RWPE1 (cell line): ENCODE results near the gene CDON.

Source experiments
- CTCF ChIA-PET: fragments of 350-600 bp; sonication (Branson Sonifier 250); formaldehyde crosslinking; extraction: SDS; loops from one replicate; lab custom pipeline; 2021; lab: Yijun Ruan, JAX
- POLR2A ChIA-PET: fragments of 400-600 bp; formaldehyde crosslinking; extraction: SDS; loops from one replicate; lab custom pipeline; 2020; ENCODE audit warnings: antibody characterized with exemption; ENCODE audit not compliant: low non-redundant PET; lab: Yijun Ruan, JAX
- DNase-seq: peaks from one replicate; pipeline ENCODE4 v3.0.0; 2012; ENCODE audit warnings: low spot score
- H3K27ac ChIP-seq: fragments of 450-650 bp; 2 replicates; pipeline ENCODE4 v1.5.1; 2017
- TF ChIP-seq, protein P1 (sequence below): fragments of 450-650 bp; conservative IDR thresholded peaks from 2 replicates; pipeline ENCODE4 v1.5.1; 2017; ENCODE audit warnings: low read depth, mild to moderate bottlenecking

The CDON gene

DNA sequence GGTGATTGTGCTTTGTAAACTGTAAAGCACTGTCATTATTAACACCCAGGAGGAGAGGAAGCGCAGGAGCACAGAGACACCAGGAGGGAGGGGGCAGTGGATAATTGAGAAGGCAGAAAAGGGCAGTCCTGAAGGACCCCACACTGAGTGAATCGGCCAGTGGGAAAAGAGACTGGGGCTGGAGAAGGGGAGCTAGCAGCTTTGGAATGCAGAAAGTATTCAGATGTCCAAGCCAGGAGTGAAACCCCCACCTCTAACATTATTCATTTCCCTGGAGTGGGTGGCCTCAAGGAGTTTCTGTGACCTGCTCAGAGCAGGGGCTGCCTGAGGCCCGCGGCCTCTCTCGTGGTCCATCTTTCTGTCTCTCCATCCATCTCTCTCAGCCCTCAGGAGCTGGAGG, 38.0 kb upstream of the CDON start:
- DNase-seq, result no peak
- TF ChIP-seq, protein P1, sequence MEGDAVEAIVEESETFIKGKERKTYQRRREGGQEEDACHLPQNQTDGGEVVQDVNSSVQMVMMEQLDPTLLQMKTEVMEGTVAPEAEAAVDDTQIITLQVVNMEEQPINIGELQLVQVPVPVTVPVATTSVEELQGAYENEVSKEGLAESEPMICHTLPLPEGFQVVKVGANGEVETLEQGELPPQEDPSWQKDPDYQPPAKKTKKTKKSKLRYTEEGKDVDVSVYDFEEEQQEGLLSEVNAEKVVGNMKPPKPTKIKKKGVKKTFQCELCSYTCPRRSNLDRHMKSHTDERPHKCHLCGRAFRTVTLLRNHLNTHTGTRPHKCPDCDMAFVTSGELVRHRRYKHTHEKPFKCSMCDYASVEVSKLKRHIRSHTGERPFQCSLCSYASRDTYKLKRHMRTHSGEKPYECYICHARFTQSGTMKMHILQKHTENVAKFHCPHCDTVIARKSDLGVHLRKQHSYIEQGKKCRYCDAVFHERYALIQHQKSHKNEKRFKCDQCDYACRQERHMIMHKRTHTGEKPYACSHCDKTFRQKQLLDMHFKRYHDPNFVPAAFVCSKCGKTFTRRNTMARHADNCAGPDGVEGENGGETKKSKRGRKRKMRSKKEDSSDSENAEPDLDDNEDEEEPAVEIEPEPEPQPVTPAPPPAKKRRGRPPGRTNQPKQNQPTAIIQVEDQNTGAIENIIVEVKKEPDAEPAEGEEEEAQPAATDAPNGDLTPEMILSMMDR, result no peak
- no peak overlapping the region for H3K27ac ChIP-seq
- ChIA-PET POLR2A (no interaction called here), CTCF (no interaction called here)

DNA sequence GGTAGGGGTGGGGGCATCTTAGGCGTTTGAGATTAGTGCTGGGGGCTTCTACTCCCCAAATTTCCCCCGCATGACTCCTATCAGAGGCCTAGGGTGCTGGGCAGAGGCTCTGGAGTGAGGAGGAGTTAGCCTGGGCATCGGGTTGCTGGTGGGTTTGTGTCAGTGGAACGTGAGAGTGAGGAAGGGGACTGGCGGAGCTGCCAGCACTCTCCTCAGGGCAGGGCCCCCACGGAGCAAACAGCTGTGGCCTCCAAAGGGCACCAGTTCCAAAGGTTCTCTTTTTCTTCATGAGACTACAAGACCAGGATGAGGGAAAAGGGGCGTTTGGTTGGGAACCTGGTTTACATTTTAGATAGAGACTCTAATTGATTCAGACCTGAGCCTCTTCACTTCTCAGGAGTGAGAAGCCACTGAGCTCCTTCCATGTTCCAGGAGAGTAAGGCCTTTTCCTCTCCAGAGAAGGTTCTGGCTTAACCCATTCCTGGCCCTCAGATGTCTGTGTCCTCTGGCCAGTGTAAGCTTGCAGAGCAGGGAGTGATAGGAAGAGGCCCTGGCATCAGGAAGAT, 35.6 kb upstream of the CDON start:
- DNase-seq, result no peak
- POLR2A ChIA-PET, result no interaction called here
- CTCF ChIA-PET, result interaction anchor here (0.6 kb wide), 1 partner anchor 9 kb away, joined by 3 read pairs; no protein-coding TSS in a partner anchor
- H3K27ac ChIP-seq, result no peak overlapping the region
- TF ChIP-seq, protein P1, result no peak

DNA sequence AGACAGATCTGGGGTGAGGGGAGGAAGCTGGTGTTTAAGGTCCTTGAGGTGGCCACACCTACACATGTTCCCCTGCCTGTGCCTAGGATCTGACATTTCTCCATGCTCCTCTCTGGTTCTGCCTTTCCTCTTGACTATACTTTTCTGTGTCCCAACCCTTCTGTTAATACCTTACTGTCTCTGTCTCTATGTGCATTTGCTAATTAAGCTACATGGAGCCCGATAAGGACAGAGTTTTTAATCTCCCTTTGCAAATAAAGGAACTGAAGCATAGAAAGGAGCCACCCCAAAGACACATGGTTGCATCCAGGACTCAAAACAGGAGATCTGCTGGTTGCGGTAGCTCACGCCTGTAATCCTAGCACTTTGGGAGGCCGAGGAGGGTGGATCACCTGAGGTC, 33.1 kb upstream of the CDON start:
- POLR2A ChIA-PET, result no interaction called here
- CTCF ChIA-PET, result no interaction called here
- TF ChIP-seq, protein P1, result no peak
- no peak overlapping the region for H3K27ac ChIP-seq
- DNase-seq, result no peak

DNA sequence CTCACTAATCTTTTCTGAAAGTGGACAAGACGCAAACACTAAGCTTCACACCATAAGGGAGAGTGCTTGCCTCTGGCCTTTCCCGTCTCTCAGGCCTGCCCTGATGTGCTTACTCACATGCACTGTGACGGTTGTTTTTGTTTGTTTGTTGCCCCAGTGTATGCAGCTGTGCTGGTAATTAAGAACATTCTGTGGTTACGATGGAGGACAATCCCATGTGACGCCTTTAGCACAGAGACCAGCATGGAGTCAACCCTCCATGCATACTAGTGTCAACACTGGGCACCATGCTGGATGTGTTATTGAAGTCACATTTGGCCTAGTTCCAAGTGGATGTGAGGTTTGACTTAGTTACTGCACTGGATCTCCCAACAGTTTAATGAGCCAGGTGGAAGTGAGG, 27.8 kb upstream of the CDON start:
- ChIA-PET CTCF (no interaction called here), POLR2A (no interaction called here)
- DNase-seq, result no peak
- TF ChIP-seq, protein P1, result no peak
- no peak overlapping the region for H3K27ac ChIP-seq

DNA sequence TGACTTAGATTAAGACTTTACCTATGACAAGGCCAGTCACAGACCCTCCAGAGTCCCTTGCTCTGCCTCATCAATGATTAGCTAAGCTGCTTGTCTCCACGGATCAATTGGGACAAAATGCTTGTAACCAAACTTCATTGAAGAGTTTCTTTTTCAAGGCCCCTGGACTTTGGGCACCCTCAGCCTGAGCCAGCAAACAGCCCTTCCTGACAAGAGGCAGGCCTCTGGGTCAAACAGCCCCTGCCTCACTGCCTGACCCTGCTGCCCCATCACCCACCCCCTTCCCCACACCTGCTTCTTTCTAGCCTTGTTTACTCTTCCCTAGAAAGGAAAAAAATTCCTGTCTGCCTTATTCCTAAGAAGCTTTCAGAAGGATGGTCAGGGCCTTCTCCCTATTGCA, 26.3 kb upstream of the CDON start:
- DNase-seq, result no peak
- H3K27ac ChIP-seq, result no peak overlapping the region
- TF ChIP-seq, protein P1, result no peak
- ChIA-PET CTCF (interaction anchor here (0.7 kb wide), 3 partner anchors 9 to 1873 kb away, joined by 3 read pairs; no protein-coding TSS in a partner anchor), POLR2A (no interaction called here)

DNA sequence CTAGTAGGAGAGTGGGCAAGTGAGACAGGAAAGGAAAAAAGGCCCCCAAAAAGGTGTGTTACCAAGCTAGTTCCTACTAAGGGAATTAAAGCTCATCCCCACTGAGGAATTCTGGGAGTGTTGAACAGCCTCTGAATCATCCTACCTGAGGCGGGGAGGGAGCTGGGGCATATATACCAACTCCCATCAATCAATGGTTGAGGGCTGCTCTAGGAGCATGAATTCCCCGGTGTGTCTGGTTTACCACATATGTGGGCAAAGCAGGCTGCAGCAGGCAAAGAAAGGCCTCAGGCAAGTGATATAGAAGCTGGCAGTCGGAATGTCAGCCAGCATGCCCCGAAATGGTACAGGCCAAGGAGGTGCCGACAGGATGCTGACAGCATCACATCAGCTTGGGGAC, 23.6 kb upstream of the CDON start:
- H3K27ac ChIP-seq, result no peak overlapping the region
- ChIA-PET POLR2A (no interaction called here), CTCF (no interaction called here)
- TF ChIP-seq, protein P1, result no peak
- no peak for DNase-seq

DNA sequence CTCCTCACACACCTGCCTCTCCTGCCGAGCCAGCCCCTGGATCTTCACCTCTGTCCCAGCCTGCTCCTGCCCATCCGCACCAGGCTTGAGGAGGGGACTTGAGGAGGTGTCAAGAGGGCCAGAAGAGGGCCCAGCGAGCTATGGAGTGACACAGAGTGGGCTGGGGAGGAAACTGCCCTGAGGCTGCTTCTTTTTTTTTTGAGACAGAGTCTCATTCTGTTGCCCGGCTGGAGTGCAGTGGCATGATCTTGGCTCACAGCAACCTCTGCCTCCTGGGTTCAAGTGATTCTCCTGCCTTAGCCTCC, 21.9 kb upstream of the CDON start:
- ChIA-PET CTCF (interaction anchor here (0.5 kb wide), 1 partner anchor 74 kb away, joined by 3 read pairs; no protein-coding TSS in a partner anchor), POLR2A (no interaction called here)
- no peak for DNase-seq
- H3K27ac ChIP-seq, result no peak overlapping the region
- TF ChIP-seq, protein P1, result no peak
